NB4 (cell line): ENCODE measurements around the gene GRIK1.

ENCODE experiments used
- CTCF ChIP-seq: IDR thresholded peaks from one replicate; pipeline ENCODE4 v1.5.1; 2012; ENCODE audit warnings: low read depth, low read length
- MAX ChIP-seq: IDR thresholded peaks from 2 replicates; pipeline ENCODE4 v1.6.1; 2011; ENCODE audit warnings: low read depth, low read length
- POLR2A ChIP-seq: IDR thresholded peaks from 2 replicates; pipeline ENCODE4 v1.6.1; 2011; ENCODE audit warnings: mild to moderate bottlenecking; ENCODE audit not compliant: insufficient read length; ENCODE audit errors: extremely low read depth

DNA sequence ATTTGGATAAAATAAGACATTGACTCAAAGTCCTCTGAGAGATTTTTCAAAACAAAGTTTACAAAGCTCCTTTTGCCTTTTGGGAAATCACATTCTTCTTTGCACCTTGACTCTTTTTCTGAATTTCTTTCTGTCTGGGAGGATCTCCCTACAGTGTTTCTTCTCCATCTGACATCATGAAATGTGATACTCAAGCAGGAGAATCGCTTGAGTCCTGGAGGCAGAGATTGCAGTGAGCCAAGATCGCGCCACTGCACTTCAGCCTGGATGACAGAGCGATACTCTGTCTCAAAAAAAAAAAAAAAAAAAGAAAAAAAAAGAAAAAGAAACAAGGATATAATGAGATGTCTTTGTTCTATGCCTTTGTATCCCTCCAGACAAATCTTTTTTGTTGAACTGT, 13.3 kb upstream of the GRIK1 start:
- TF ChIP-seq CTCF (no peak), MAX (no peak), POLR2A (no peak)
